Peyer's patch (tissue), 4 donors: ENCODE results near the gene OR10T2. TPM values are rescaled to one million over a fixed set of nuclear protein-coding genes. Genes with fewer than 3 reads are reported as not detected.

ENCODE experiments used
- DNase-seq, 3 donors: peaks; one replicate each; pipeline ENCODE4 v3.0.0-alpha.2; 2017 to 2019
- H3K27ac ChIP-seq, 4 donors: fragments of 200-600 bp; sonication (generic); one replicate each; pipeline ENCODE4 v1.5.1; 2016 to 2019
- H3K27me3 ChIP-seq, 2 donors: fragments of 200-600 bp; sonication (generic); one replicate each; pipeline ENCODE4 v1.5.1; 2019
- H3K36me3 ChIP-seq, 3 donors: fragments of 200-600 bp; sonication (generic); one replicate each; pipeline ENCODE4 v1.5.1; 2016 to 2019
- H3K4me1 ChIP-seq, 4 donors: fragments of 200-600 bp; sonication (generic); one replicate each; pipeline ENCODE4 v1.5.1; 2016 to 2019
- H3K4me3 ChIP-seq, 4 donors: fragments of 200-600 bp; sonication (generic); 1 replicate in 3 of 4; 2 replicates in 1 of 4; pipeline ENCODE4 v1.5.1; 2016 to 2019; ENCODE audit warnings: mild to moderate bottlenecking in 1 of 4
- H3K9me3 ChIP-seq, 4 donors: fragments of 200-600 bp; sonication (generic); one replicate each; pipeline ENCODE4 v1.5.1; 2016 to 2019; ENCODE audit warnings: mild to moderate bottlenecking in 1 of 4
- CTCF ChIP-seq, 6 experiments: fragments of 450-650 bp in 4 of 6; fragments of 200-600 bp in 2 of 6; sonication (generic) in 1 of 6; IDR thresholded peaks; one replicate each; pipeline ENCODE4 v1.5.1; 2017 to 2019; ENCODE audit warnings: antibody characterized with exemption in 6 of 6, mild to moderate bottlenecking in 3 of 6, moderate library complexity in 1 of 6
- POLR2A ChIP-seq, 2 donors: fragments of 450-650 bp; IDR thresholded peaks; one replicate each; pipeline ENCODE4 v1.5.1; 2017; ENCODE audit warnings: antibody characterized with exemption in 2 of 2, mild to moderate bottlenecking in 2 of 2, moderate library complexity in 2 of 2
- total RNA-seq, 4 donors: library from RNA; depleted of rRNA; stranded (reverse); fragments of >200 nt; gene quantifications; one replicate each; pipeline ENCODE4 v1.1.0, GENCODE V29; 2016

OR10T2 gene
- total RNA-seq, 4 donors from 2014 or later, result not detected

DNA sequence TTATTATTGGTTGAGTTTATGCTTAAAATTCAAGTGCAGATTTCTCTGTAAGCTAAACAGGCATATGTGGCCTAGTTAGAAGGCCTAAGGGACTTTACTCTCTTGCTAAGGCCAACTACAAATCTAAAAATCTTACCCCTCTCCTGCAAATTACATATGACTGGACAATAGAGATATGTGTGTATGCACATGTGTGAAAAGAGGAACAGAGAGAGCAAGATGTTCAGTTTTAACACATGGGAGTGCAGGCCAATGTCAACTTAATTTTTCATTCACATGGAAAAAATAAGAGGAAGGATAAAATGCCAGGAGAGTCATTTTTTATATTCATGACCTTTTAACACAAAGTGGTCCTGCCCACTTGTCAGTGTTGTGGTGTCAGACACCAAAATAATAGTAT is 18.3 kb upstream of the OR10T2 start:
- Histone ChIP-seq H3K4me3 (no peak overlapping the region), H3K27ac (no peak overlapping the region), H3K27me3 (no peaks in the 10 kb centered on the region), H3K4me1 (no peaks in the 10 kb centered on the region), H3K9me3 (no peaks in the 10 kb centered on the region), H3K36me3 (no peaks in the 10 kb centered on the region)
- TF ChIP-seq CTCF (IDR thresholded peaks at IDR 0.05) (no peak), POLR2A (IDR thresholded peaks at IDR 0.05) (no peak)
- no peak for DNase-seq

- Histone ChIP-seq H3K9me3 (no peaks in the 10 kb centered on the region), H3K27me3 (no peaks in the 10 kb centered on the region), H3K36me3 (no peaks in the 10 kb centered on the region), H3K4me1 (no peaks in the 10 kb centered on the region), H3K27ac (no peak overlapping the region), H3K4me3 (no peak overlapping the region)
- TF ChIP-seq CTCF (IDR thresholded peaks at IDR 0.05), result no peak
- TF ChIP-seq POLR2A (IDR thresholded peaks at IDR 0.05), result no peak
- no peak for DNase-seq
These were observed 15.5 kb upstream of the OR10T2 start for GRCh38 chr1:158414651-158415345.

GRCh38 chr1:158407092-158407491 is 7.8 kb upstream of the OR10T2 start:
- H3K4me1 ChIP-seq, result no peaks in the 10 kb centered on the region
- no peaks in the 10 kb centered on the region for H3K27me3 ChIP-seq
- H3K36me3 ChIP-seq, result no peaks in the 10 kb centered on the region
- no peak overlapping the region for H3K4me3 ChIP-seq
- no peak for TF ChIP-seq CTCF (IDR thresholded peaks at IDR 0.05)
- no peak for DNase-seq
- H3K9me3 ChIP-seq, result no peaks in the 10 kb centered on the region
- H3K27ac ChIP-seq, result no peak overlapping the region

DNA sequence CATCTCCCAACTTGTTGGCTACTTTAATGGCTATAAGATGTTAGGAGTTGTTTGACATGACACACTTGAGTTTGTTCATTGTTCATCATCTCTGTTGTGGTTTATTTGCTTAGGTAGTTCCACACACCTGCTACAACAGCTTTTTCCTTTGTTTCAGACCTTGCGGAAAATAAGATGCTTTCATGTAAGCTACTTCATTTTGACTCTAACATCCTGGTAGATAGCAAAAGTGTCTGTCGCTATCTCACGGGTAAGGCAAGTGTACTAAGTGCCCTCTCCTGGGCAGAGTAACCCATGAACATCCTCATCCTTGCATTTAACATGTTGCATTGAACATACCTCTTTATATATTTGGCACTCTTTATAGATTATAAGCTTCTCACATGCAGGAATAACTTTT is 1.6 kb upstream of the OR10T2 start:
- H3K9me3 ChIP-seq, result no peaks in the 10 kb centered on the region
- TF ChIP-seq CTCF (IDR thresholded peaks at IDR 0.05) (no peak), POLR2A (IDR thresholded peaks at IDR 0.05) (no peak)
- H3K27me3 ChIP-seq, result no peaks in the 10 kb centered on the region
- no peaks in the 10 kb centered on the region for H3K4me1 ChIP-seq
- no peak for DNase-seq
- H3K27ac ChIP-seq, result no peak overlapping the region
- no peak overlapping the region for H3K4me3 ChIP-seq
- H3K36me3 ChIP-seq, result no peaks in the 10 kb centered on the region

DNA sequence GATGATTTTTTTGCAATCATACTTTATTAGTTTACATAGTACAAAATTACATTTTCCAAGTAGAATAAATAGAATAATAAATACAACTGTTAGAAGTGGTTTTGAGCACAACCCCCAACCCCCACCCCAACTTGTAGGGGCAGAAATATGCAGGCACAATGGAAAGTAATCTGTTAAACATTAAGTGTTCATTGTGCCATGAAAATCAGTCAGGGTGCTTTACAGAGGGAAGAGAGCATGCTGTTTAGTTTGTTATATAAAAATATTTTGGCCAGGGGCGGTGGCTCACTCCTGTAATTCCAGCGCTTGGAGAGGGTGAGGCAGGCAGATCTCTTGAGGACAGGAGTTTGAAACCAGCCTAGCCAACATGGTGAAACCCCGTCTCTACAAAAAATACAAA is 2.6 kb downstream of the OR10T2 start:
- DNase-seq, result no peak
- H3K36me3 ChIP-seq, result no peaks in the 10 kb centered on the region
- H3K27ac ChIP-seq, result no peak overlapping the region
- H3K4me1 ChIP-seq, result no peaks in the 10 kb centered on the region
- no peaks in the 10 kb centered on the region for H3K27me3 ChIP-seq
- no peak for TF ChIP-seq POLR2A (IDR thresholded peaks at IDR 0.05)
- no peak for TF ChIP-seq CTCF (IDR thresholded peaks at IDR 0.05)
- no peaks in the 10 kb centered on the region for H3K9me3 ChIP-seq
- H3K4me3 ChIP-seq, result no peak overlapping the region

DNA sequence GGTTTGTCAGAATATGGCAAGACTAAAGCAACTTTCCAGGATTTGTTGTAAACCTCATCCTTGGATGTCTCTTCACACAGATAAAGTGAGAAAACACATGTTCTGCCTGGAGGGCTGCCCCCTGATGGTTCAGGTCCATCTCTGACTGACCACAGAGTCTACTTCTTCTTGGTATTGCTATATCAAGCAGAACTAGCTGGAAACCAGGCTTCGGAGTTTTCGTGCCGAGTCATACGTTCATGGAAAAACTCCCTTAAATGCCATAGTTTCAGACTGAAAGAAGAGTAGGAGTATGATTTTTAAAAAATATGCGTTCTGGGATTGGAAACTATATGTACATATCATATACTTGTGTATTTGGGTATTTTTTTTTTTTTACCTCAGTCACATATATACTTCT is 5.8 kb downstream of the OR10T2 start:
- TF ChIP-seq CTCF (IDR thresholded peaks at IDR 0.05) (no peak), POLR2A (IDR thresholded peaks at IDR 0.05) (no peak)
- Histone ChIP-seq H3K27ac (no peak overlapping the region), H3K36me3 (no peaks in the 10 kb centered on the region), H3K4me1 (no peaks in the 10 kb centered on the region), H3K9me3 (no peaks in the 10 kb centered on the region), H3K27me3 (no peaks in the 10 kb centered on the region), H3K4me3 (no peak overlapping the region)
- no peak for DNase-seq
